Endothelial cell of umbilical vein (primary cell): ENCODE measurements around the gene MC1R.

ENCODE experiments used
- MAX ChIP-seq: IDR thresholded peaks from 2 replicates; pipeline ENCODE4 v1.6.1; 2011; ENCODE audit not compliant: insufficient read depth, insufficient read length
- POLR2A ChIP-seq: IDR thresholded peaks from 2 replicates; pipeline ENCODE4 v1.6.1; 2012; ENCODE audit warnings: low read depth, mild to moderate bottlenecking, control low read depth, low read length
- TF ChIP-seq, protein P1 (sequence below), 2 donors: IDR thresholded peaks; 1 replicate in 1 of 2; 2 replicates in 1 of 2; pipeline ENCODE4 v1.5.1; 2011; ENCODE audit warnings: low read length in 2 of 2, mild to moderate bottlenecking in 2 of 2, moderate library complexity in 2 of 2, control low read depth in 1 of 2, inconsistent platforms in 1 of 2, low read depth in 1 of 2; ENCODE audit not compliant: insufficient read depth in 1 of 2; ENCODE audit errors: extremely low read depth in 1 of 2

GRCh38 chr16:89936508-89936907 lies 17.8 kb downstream of the MC1R start:
- TF ChIP-seq MAX (no peak), POLR2A (no peak)
- TF ChIP-seq, protein P1, sequence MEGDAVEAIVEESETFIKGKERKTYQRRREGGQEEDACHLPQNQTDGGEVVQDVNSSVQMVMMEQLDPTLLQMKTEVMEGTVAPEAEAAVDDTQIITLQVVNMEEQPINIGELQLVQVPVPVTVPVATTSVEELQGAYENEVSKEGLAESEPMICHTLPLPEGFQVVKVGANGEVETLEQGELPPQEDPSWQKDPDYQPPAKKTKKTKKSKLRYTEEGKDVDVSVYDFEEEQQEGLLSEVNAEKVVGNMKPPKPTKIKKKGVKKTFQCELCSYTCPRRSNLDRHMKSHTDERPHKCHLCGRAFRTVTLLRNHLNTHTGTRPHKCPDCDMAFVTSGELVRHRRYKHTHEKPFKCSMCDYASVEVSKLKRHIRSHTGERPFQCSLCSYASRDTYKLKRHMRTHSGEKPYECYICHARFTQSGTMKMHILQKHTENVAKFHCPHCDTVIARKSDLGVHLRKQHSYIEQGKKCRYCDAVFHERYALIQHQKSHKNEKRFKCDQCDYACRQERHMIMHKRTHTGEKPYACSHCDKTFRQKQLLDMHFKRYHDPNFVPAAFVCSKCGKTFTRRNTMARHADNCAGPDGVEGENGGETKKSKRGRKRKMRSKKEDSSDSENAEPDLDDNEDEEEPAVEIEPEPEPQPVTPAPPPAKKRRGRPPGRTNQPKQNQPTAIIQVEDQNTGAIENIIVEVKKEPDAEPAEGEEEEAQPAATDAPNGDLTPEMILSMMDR (IDR thresholded peaks at IDR 0.05; ENCODE audit: extremely low read depth in 1 of 2, insufficient read depth in 1 of 2, low read depth in 1 of 2, low read length in 2 of 2), result no peak
